CD4-positive, alpha-beta T cell (primary cell): Measurements from ENCODE around the gene HSPBAP1. TPM values are rescaled to one million over a fixed set of nuclear protein-coding genes. Genes with fewer than 3 reads are reported as not detected.

Experiments used
- ATAC-seq: fragments of 200-7000 bp; cut with Tn5 transposase; one replicate; pipeline ENCODE4 v1.10.0; 2022; ENCODE audit warnings: mild to moderate bottlenecking; ENCODE audit not compliant: poor library complexity
- CTCF ChIA-PET: fragments of 350-600 bp; sonication (Branson Sonifier 250); formaldehyde crosslinking; loops from one replicate; lab custom pipeline; 2021; ENCODE audit warnings: antibody characterized with exemption, inconsistent platforms; lab: Charles Lee
- POLR2A ChIA-PET: fragments of 350-600 bp; sonication (Branson Sonifier 250); formaldehyde crosslinking; loops from one replicate; lab custom pipeline; 2021; ENCODE audit warnings: antibody characterized with exemption, inconsistent platforms; lab: Charles Lee
- DNase-seq, 14 experiments: peaks; one replicate each; pipeline ENCODE4 v3.0.0-alpha.2; 2013 to 2020; ENCODE audit warnings: mixed read lengths in 2 of 14
- H3K27ac ChIP-seq, 2 donors: one replicate each; pipeline versions ENCODE4 v1.5.1 to v1.7.0; 2013; ENCODE audit warnings: low read length in 2 of 2, low read depth in 1 of 2, mild to moderate bottlenecking in 1 of 2
- H3K27me3 ChIP-seq, 2 experiments: 1 replicate in 1 of 2; 2 replicates in 1 of 2; pipeline versions ENCODE4 v1.6.1 to v1.7.0; 2013; ENCODE audit warnings: low read length in 2 of 2, control low read depth in 1 of 2, mild to moderate bottlenecking in 1 of 2, moderate library complexity in 1 of 2; ENCODE audit not compliant: insufficient read depth in 2 of 2, control insufficient read depth in 1 of 2
- H3K36me3 ChIP-seq: one replicate; pipeline ENCODE4 v1.6.1; 2013; ENCODE audit warnings: low read length, control low read depth; ENCODE audit not compliant: insufficient read depth
- H3K4me1 ChIP-seq: one replicate; pipeline ENCODE4 v1.6.1; 2013; ENCODE audit warnings: low read length, control low read depth; ENCODE audit not compliant: insufficient read depth
- H3K4me3 ChIP-seq: one replicate; pipeline ENCODE4 v1.5.1; 2013; ENCODE audit warnings: mild to moderate bottlenecking, low read length, moderate library complexity
- H3K9me3 ChIP-seq, 2 experiments: 1 replicate in 1 of 2; 2 replicates in 1 of 2; pipeline versions ENCODE4 v1.6.1 to v1.7.0; 2013; ENCODE audit warnings: low read length in 2 of 2, mild to moderate bottlenecking in 2 of 2, control low read depth in 1 of 2, moderate library complexity in 1 of 2; ENCODE audit not compliant: control insufficient read depth in 1 of 2, insufficient read depth in 1 of 2
- H3K27ac Mint-ChIP-seq: one replicate; pipeline ENCODE4 v1.8.0; 2020; ENCODE audit warnings: mixed read lengths
- H3K27me3 Mint-ChIP-seq: one replicate; pipeline ENCODE4 v1.8.0; 2021; ENCODE audit warnings: mixed read lengths
- H3K36me3 Mint-ChIP-seq: one replicate; pipeline ENCODE4 v1.8.0; 2021; ENCODE audit warnings: low read depth, mixed read lengths
- H3K4me1 Mint-ChIP-seq: one replicate; pipeline ENCODE4 v1.8.0; 2021; ENCODE audit warnings: low read depth, mixed read lengths
- H3K4me3 Mint-ChIP-seq: one replicate; pipeline ENCODE4 v1.8.0; 2020; ENCODE audit warnings: mild to moderate bottlenecking, mixed read lengths
- H3K9me3 Mint-ChIP-seq: one replicate; pipeline ENCODE4 v1.8.0; 2020; ENCODE audit warnings: mixed read lengths
- CTCF ChIP-seq: fragments of 200-600 bp; IDR thresholded peaks from one replicate; pipeline ENCODE4 v1.8.0; 2022; ENCODE audit warnings: antibody characterized with exemption, mild to moderate bottlenecking
- intact Hi-C, 2 experiments: fragments of 100-400 bp; cut with DNase I in 1 of 2; cut with micrococcal nuclease in 1 of 2; formaldehyde crosslinking; loops; one replicate each; pipeline versions ENCODE4 v1.15.1 to v1.9.0; 2023 to 2025; cut with DNase I, micrococcal nuclease
- total RNA-seq, 174 experiments: library from RNA in 2 of 174; stranded (reverse) in 2 of 174; gene quantifications; one replicate each; pipeline ENCODE4 v1.2.3 and lab custom pipeline; 2021 to 2026

Gene HSPBAP1
- total RNA-seq, 2 experiments from 2014 or later, result 9.3 to 11.0 TPM

- POLR2A ChIA-PET, result interaction anchor here (1.1 kb wide), 1 partner anchor 17 kb away, joined by 5 read pairs; the partner anchor contains the start of gene HSPBAP1
- CTCF ChIA-PET, result no interaction called here
- Mint-ChIP-seq H3K9me3 (no peaks in the 10 kb centered on the region), H3K27me3 (no peaks in the 10 kb centered on the region), H3K36me3 (peaks cover 13% of the 10 kb centered on the region), H3K4me3 (no peak overlapping the region), H3K4me1 (no peaks in the 10 kb centered on the region), H3K27ac (no peak overlapping the region)
- H3K36me3 ChIP-seq, result peaks cover 13% of the 10 kb centered on the region
- H3K9me3 ChIP-seq, result peaks cover 0 to 4% of the 10 kb centered on the region in 2 experiments
- DNase-seq, result no peak
- intact Hi-C loops, result no loop called here
- H3K27ac ChIP-seq, result no peak overlapping the region
- no peaks in the 10 kb centered on the region for H3K27me3 ChIP-seq
- TF ChIP-seq CTCF, result no peak
- H3K4me3 ChIP-seq, result no peak overlapping the region
- no peak for ATAC-seq
- no peaks in the 10 kb centered on the region for H3K4me1 ChIP-seq
Observed at GRCh38 chr3:122776675-122777468, 16.8 kb downstream of the HSPBAP1 start.

GRCh38 chr3:122774564-122774963, 19.1 kb downstream of the HSPBAP1 start:
- Mint-ChIP-seq H3K36me3 (peaks cover 14% of the 10 kb centered on the region), H3K9me3 (no peaks in the 10 kb centered on the region), H3K4me1 (no peaks in the 10 kb centered on the region), H3K4me3 (no peak overlapping the region), H3K27ac (no peak overlapping the region), H3K27me3 (no peaks in the 10 kb centered on the region)
- peaks cover 8% of the 10 kb centered on the region for H3K36me3 ChIP-seq
- DNase-seq, result peak in 1 of 14 experiments; percentile 39
- POLR2A ChIA-PET, result interaction anchor here (1.1 to 1.4 kb wide), 2 partner anchors 12 to 19 kb away, joined by 3 to 10 read pairs; partner anchors contain the start of gene HSPBAP1
- TF ChIP-seq CTCF, result no peak
- H3K4me1 ChIP-seq, result no peaks in the 10 kb centered on the region
- no peaks in the 10 kb centered on the region for H3K27me3 ChIP-seq
- no peak for ATAC-seq
- intact Hi-C loops, result no loop called here
- H3K9me3 ChIP-seq, result no peaks in the 10 kb centered on the region
- no peak overlapping the region for H3K27ac ChIP-seq
- no peak overlapping the region for H3K4me3 ChIP-seq
- CTCF ChIA-PET, result no interaction called here

GRCh38 chr3:122773944-122774509, 19.6 kb downstream of the HSPBAP1 start:
- H3K9me3 Mint-ChIP-seq, result no peaks in the 10 kb centered on the region
- DNase-seq, result no peak
- ATAC-seq, result no peak
- peaks cover 8% of the 10 kb centered on the region for H3K36me3 ChIP-seq
- no peaks in the 10 kb centered on the region for H3K4me1 ChIP-seq
- H3K27ac ChIP-seq, result no peak overlapping the region
- no peaks in the 10 kb centered on the region for H3K27me3 ChIP-seq
- POLR2A ChIA-PET, result interaction anchor here (1.1 to 1.4 kb wide), 2 partner anchors 13 to 20 kb away, joined by 3 to 10 read pairs; partner anchors contain the start of gene HSPBAP1
- no peak overlapping the region for H3K4me3 Mint-ChIP-seq
- no peaks in the 10 kb centered on the region for H3K9me3 ChIP-seq
- H3K4me1 Mint-ChIP-seq, result no peaks in the 10 kb centered on the region
- no peak overlapping the region for H3K4me3 ChIP-seq
- no peak for TF ChIP-seq CTCF
- CTCF ChIA-PET, result no interaction called here
- H3K27me3 Mint-ChIP-seq, result no peaks in the 10 kb centered on the region
- H3K36me3 Mint-ChIP-seq, result peaks cover 20% of the 10 kb centered on the region
- no peak overlapping the region for H3K27ac Mint-ChIP-seq
- intact Hi-C loops, result no loop called here
